Activated T-cell treated with anti-CD3 and anti-CD28 coated beads for 48 hours (primary cell): ENCODE results near the gene SYNRG.

Experiments
- DNase-seq: peaks from one replicate; pipeline ENCODE4 v3.0.0-alpha.2; 2020; ENCODE audit warnings: low read depth

Gene SYNRG

DNA sequence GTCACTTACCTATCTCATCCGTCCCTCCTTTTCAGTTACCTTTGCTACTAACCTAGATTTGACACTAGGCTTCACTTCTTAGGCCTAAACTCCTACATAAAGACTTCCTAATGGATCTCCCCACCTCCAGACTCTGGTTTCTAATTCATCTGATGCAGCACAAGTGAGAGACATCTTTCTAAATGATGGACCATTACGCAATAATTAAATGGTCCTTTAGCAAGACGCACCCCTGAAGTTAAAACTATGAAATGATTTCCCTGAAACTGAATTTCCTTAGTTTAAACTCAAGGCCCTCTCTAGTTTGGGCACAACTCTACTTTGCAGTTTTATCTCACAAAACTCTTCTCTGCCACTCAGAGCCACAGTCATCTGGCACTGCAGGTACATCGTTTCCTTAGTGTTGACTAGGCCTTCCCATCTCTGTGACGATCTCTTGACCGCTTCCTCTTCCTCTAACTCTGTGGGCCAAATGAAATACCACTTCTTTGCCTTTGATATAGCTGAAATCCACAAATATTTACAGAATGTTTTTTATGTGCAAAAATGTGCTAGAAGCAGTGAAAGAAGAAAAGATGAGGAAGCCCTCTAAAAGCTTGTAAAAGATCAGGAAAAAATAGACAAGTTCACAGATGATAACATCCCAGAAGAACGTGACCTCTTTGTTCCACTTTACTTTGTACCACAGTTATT lies 3.3 kb downstream of the SYNRG start:
- DNase-seq: peak; percentile 16

DNA sequence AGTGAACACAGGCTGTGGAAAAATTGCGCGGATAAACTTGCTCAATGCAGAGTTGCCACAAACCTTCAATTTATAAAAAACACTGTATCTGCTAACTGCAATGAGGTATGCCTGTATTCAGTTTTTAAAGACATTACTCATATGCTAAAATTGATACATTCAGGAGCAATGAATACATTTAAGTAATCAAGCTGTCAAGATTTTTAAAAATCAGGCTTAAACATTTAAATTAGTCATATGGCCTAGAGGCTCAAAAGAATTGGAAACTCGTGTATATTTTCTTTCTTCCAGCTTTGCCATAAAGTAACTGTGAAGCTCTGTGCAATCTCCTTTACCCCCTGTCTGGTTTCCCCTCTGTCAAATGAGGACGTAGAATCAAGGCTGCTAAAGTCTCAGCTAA lies 4.1 kb downstream of the SYNRG start:
- DNase-seq: no peak

- DNase-seq: no peak
Observed at GRCh38 chr17:37604556-37604955, 4.7 kb downstream of the SYNRG start.

- no peak for DNase-seq
Observed at GRCh38 chr17:37598145-37598544, 11.1 kb downstream of the SYNRG start.

DNA sequence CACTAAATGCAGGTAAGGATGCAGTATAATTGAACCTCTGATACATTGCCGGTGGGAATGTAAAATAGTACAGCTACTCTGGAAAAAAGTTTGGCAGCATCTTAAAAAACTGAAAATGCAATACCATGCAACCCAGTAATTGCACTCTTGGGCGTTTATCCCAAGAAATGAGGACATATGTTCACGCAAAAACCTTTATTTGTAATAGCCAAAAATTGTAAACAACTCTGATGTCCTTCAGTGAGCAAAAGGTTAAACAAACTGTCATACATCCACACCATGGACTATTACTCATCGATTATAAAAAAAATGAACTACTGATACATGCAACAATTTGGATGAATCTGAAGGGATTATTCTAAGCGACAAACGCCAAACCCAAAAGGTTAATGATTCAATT lies 16.9 kb downstream of the SYNRG start:
- no peak for DNase-seq

GRCh38 chr17:37585066-37585465 lies 24.2 kb downstream of the SYNRG start:
- no peak for DNase-seq

DNA sequence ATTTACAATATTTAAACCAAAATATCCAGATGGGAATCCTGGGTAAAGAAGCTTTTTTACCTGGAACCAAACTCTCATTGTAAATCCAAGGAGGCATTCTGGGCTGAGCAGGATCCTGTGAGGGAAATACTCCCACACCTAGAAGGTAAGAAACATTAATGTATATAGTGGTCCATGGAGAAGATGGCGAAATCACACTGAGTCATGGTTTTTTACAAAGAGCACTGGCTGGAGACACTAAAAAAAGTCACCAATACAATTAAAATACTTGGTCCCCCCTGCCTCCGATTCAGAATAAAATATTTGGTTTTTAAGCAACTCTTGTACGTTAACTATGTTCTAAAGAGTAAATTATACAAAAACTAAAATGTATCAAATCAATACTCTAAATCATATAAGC lies 32.9 kb downstream of the SYNRG start:
- DNase-seq: no peak

GRCh38 chr17:37574427-37574826 lies 34.8 kb downstream of the SYNRG start:
- no peak for DNase-seq

DNA sequence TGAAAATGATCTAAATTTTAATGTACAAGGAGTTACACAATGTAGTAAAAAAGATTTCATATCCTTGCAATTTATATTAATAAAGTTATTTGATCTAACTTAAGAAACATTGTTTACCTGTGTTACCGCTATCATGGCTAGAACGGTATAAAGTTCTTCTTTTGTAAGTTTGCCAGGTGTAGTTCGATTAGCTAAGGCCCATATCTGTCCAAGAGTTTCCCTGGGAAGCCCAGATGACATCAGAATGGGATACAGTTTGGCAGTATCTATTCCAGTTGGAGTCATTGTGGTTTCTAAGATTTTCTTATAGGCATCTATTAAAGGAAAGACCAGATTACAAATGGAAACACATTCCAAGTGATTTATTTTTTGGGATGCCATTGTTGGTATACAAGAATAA lies 37.5 kb downstream of the SYNRG start:
- no peak for DNase-seq

DNA sequence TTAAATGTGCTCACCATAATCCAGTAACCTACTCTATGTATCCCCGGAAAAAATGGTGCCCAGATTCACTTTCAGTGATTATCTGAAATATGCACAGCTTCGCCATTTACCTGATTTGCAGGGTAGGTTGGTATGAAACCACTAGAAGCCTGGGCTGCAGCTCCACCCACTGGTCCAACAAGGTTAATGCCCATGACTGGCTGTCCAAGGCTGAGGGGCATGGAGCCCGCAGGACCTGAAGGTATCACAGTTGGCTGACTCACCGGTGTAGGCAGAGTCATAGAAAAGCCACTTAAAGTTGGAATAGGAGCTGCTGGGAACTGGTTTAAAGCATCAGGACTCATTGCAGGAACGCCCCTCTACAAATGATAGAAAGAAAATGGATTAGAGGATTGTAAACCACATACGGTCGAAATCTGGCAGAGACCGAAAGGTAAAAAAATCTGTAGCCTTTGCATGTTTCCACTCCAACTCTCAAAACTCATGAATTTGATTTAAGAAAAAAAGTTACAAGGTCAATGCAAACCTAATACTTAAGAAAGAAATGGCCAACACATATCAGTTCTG lies 38.6 kb downstream of the SYNRG start:
- peak; percentile 21 for DNase-seq

DNA sequence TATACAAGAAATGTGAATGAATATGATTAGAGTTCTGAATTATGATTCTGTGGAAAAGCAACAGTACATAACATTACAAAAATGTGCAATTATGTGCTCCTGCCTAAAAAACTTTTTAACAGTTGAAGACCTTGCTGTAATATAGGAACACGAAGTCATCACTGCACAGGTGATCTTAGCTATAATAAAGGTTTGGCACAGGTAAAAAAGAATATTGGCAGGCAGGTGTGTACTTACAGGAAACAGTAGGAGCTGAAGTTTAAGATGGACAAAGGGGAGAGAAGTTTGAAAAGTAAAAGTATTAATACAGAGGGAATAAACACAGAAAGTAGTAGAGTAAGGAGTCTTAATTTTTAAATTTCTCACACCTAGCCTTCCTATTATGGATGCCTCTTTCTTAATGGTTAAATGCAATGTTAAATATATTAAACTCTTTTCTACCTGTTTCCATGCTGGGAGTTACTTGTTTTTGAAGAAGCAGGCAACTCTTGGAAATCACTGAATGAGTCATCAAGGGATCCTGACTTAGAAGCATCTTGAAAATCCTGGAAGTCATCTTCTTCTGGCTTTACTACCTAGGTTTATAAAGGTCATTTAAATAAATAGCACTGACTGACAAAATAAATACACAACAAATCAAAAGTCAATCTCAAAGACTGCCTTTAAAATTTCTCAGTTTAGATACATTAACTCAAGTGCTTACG lies 40.7 kb downstream of the SYNRG start:
- no peak for DNase-seq

DNA sequence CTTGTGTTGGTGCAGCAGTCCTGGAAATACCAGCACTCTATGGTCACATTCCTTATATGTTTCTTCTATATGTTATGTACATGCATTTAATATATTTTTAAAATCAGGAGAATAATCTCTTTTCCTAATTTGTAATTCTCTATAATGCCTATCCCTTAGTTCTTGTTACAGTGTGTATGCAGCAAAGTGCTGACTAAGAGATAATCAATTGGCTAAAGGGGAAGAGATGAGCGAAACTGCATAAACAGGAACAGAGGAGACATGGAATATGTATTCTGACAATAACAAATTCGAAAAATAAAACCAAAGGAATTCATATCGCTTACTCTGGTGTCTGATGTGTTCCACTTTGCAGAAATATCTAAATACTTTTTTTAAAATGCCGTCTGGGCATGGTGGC lies 41.7 kb downstream of the SYNRG start:
- no peak for DNase-seq

DNA sequence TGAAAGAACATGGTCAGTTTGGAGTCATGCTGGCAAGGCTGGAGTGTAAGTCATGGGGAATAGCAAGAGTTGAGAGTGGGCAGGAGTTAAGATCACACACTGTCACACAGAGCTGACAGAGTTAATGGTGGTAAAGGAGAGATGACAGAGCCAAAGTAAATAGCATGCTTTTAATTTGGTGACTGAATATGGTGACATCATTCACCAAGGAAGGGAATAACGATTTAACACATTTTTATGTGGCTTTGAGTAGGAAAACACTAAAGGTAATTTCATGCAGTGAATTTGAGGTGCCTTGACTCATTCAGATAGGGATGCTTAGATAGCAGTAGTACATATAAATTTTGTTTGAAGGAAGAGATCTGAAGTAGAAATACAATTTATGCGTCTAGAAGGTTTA lies 42.1 kb downstream of the SYNRG start:
- no peak for DNase-seq

- DNase-seq: no peak
Observed at GRCh38 chr17:37564252-37564651, 45.0 kb downstream of the SYNRG start.

DNA sequence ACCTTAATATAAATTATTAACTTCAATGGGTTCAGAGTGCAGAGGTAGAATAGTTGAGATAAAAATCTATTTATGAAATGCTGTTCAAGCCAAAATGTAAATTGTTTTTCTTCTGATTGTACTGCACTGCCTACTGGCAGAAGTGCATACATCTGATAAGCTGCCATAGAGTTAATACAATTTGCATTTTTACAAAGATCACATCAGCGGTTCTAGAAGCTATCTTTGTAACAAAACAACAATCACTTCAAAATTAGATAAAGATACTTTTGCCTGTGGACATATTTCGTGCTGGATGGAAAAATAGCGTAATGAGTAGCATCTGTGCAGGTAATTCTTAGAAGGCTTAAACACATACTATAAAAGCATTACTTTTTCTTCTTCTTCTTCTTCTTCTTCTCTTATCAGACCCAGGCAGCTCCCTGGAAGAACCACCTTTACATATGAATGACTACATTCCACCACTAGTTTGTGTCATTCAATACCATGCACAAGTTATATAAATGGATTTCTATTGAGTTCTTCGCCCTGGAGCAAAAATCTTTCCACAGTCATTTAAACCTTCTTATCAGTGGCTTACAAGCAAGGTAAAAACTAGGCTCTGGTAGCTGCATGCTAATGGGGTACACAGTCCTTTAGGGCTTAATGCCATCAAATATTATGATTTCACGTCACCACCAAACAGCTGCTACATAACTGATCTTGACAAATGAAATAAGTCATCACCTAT lies 47.0 kb downstream of the SYNRG start:
- DNase-seq: no peak

GRCh38 chr17:37558299-37558698 lies 50.9 kb downstream of the SYNRG start:
- no peak for DNase-seq

GRCh38 chr17:37557482-37557881 lies 51.7 kb downstream of the SYNRG start:
- no peak for DNase-seq

DNA sequence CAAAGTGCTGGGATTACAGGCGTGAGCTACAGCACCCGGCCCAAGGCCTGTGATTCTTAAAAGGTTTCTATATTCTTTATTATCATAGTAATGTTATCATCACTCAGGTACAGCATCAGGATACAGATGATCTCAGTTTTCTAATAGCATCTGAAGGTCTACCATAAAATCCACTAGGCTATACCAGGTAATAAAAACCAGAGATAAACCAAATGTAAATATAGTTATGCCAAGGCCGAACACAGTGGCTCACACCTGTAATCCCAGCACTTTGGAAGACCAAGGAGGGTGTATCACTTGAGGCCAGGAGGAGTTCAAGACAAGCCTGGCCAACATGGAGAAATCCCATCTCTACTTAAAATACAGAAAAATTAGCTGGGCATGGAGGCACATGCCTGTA lies 53.8 kb downstream of the SYNRG start:
- no peak for DNase-seq

DNA sequence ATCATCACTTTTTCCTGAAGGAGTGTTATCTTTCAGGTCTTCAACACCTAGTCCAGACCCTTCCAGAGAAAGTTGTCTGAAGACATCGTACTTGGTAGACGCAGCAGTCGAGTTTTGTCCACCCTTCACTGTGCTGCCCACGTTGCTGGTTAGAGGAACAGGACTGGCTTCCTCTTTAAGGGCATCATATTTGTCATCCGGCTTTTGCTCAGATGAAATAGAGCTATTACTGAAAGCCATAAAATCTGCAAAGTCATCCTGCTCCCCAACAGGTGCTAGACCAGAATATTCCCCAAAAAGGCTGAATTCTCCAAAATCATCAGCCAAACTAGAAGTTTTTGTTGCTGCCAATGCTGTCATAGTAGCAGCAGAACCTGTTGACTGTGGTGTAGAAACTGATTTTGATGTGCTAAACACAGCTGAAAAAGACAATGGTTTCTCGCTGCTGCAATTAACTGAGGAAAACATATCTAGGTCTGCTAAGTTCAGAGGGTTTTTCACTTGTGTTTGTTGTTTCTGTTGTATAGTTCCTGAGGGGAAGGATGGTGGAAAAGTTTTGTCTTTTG lies 55.7 kb downstream of the SYNRG start:
- no peak for DNase-seq

GRCh38 chr17:37551788-37552187 lies 57.4 kb downstream of the SYNRG start:
- DNase-seq: no peak

DNA sequence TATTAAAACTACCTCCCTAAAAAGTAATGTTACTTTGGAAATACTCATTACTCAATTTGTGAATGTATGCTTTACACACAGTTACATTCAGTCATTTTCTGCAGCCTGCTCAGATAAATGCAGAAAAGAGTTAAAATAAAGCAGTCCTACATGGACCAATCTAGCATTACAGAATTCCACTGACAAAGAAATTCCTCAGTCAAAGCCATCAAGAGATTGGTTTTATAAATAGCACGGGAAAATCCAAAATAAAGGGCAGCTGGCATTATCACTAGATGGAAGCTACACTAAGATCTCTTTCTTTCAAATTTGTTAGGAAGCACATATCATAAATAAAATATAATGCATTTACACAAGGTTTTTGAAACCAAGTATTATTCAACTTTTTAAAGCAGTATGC lies 61.2 kb downstream of the SYNRG start:
- DNase-seq: no peak

DNA sequence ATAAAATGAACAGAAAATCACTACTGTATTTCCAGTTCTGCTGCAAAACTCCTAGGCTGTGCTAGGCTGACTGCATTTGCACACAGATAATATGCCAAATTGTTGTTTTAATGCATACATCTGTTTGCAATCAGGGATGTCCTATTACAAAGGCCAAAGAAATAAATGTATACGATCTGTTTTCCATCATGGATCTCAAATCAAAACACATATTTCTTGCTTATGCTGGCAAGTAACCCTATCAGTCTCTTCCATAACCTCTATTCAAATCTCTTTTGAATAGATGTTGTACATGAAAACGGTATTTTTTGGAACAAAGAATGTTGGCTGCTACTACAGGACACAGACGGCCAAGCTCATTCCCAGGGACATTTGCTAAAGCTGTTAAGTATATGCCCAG lies 62.9 kb downstream of the SYNRG start:
- no peak for DNase-seq

- no peak for DNase-seq
Observed at GRCh38 chr17:37545486-37545885, 63.7 kb downstream of the SYNRG start.
